DOHH2 (cell line): ENCODE data around the gene GREM2.

Experiments
- H3F3A ChIP-seq: fragments of 200-600 bp; sonication (generic), shearing (Covaris generic); 2 replicates; pipeline ENCODE4 v1.6.0; 2016; ENCODE audit warnings: antibody characterized with exemption, mild to moderate bottlenecking; ENCODE audit not compliant: control insufficient read depth, insufficient read depth
- H3K27ac ChIP-seq: fragments of 200-600 bp; sonication (generic); 2 replicates; pipeline ENCODE4 v1.5.1; 2014; ENCODE audit warnings: low read depth, mild to moderate bottlenecking, low read length, moderate library complexity
- H3K27me3 ChIP-seq: fragments of 200-600 bp; sonication (generic); 2 replicates; pipeline ENCODE4 v1.6.1; 2014; ENCODE audit warnings: mild to moderate bottlenecking, low read length, mixed read lengths; ENCODE audit not compliant: control insufficient read depth
- H3K36me3 ChIP-seq: fragments of 200-600 bp; sonication (generic); 2 replicates; pipeline ENCODE4 v1.6.1; 2014; ENCODE audit warnings: mild to moderate bottlenecking, low read length, moderate library complexity, mixed read lengths; ENCODE audit not compliant: control insufficient read depth
- H3K4me1 ChIP-seq: fragments of 200-600 bp; sonication (generic); 2 replicates; pipeline ENCODE4 v1.6.1; 2014; ENCODE audit warnings: mild to moderate bottlenecking, low read length, mixed read lengths; ENCODE audit not compliant: control insufficient read depth
- H3K4me2 ChIP-seq: fragments of 200-600 bp; sonication (generic); 2 replicates; pipeline ENCODE4 v1.6.0; 2014; ENCODE audit warnings: mild to moderate bottlenecking, low read length, moderate library complexity
- H3K4me3 ChIP-seq: fragments of 200-600 bp; sonication (generic); 2 replicates; pipeline ENCODE4 v1.5.1; 2014; ENCODE audit warnings: mild to moderate bottlenecking, low read length, mixed read lengths
- H3K79me2 ChIP-seq: fragments of 200-600 bp; sonication (generic); 2 replicates; pipeline ENCODE4 v1.6.1; 2014; ENCODE audit warnings: mild to moderate bottlenecking, low read length, mixed read lengths; ENCODE audit not compliant: control insufficient read depth
- H3K9me2 ChIP-seq: fragments of 200-600 bp; sonication (generic); replicated peaks from 2 replicates; pipeline ENCODE4 v1.6.1; 2014; ENCODE audit warnings: mild to moderate bottlenecking, low read length, mixed read lengths; ENCODE audit not compliant: control insufficient read depth
- H3K9me3 ChIP-seq: fragments of 200-600 bp; sonication (generic); 2 replicates; pipeline ENCODE4 v1.6.1; 2014; ENCODE audit warnings: antibody characterized with exemption, low read length, mixed read lengths; ENCODE audit not compliant: control insufficient read depth, insufficient read depth
- H4K20me1 ChIP-seq: fragments of 200-600 bp; sonication (generic); 2 replicates; pipeline ENCODE4 v1.6.0; 2014; ENCODE audit warnings: low read depth, mild to moderate bottlenecking, antibody characterized with exemption, low read length, moderate library complexity; ENCODE audit not compliant: control insufficient read depth, insufficient read depth
- EZH2phosphoT487 ChIP-seq: fragments of 200-600 bp; sonication (generic); IDR thresholded peaks from 2 replicates; pipeline ENCODE4 v1.6.1; 2017; ENCODE audit warnings: borderline replicate concordance, mild to moderate bottlenecking, antibody characterized with exemption, low read length, moderate library complexity, mixed read lengths
- TF ChIP-seq, protein P1 (sequence below): fragments of 200-600 bp; sonication (generic); IDR thresholded peaks from one replicate; pipeline ENCODE4 v1.5.1; 2014; ENCODE audit warnings: antibody characterized with exemption, mild to moderate bottlenecking, low read depth, low read length; ENCODE audit not compliant: poor library complexity, severe bottlenecking

Gene GREM2

DNA sequence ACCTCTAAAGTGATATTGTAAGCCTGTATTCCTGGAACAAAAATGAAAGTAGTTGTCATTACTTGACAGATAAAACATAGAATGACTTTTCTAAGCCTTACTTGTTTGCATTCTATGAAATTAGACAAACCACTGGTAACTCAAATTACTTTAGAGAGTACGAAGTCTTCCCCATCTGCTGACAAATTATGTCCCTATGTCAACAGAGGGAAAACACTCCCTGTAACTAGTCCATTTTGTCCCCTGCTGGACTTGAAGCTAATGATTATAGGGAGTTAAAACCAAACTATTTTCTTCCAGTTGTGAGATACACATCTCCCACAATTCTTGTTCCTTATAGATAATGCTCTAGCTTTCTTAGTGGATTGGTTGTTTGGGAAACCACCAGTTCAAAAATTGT is 39.6 kb downstream of the GREM2 start:
- Histone ChIP-seq H3K4me2 (no peak overlapping the region), H4K20me1 (no peaks in the 10 kb centered on the region), H3K4me1 (peaks cover 15% of the 10 kb centered on the region)

DNA sequence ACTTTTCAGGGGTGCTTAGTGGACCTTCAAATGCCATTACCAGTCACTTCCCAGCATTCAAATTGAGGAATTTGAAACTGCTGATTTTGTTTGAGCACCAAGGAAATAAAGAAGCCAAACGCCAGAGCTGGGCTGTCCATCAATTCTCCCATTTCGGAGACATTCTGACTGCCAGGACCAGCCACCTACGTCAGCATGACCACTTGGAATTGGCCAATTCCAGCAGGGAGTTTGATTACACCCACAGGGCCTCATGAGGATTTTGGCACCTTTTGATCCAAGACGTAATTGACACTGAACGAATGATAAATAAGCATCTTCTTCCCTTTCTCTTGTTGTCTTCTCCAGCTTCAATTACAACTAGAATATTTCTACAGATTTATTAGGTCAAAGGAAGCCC is 40.2 kb downstream of the GREM2 start:
- H3K4me2 ChIP-seq = no peak overlapping the region
- no peak for TF ChIP-seq EZH2phosphoT487
- TF ChIP-seq, protein P1, sequence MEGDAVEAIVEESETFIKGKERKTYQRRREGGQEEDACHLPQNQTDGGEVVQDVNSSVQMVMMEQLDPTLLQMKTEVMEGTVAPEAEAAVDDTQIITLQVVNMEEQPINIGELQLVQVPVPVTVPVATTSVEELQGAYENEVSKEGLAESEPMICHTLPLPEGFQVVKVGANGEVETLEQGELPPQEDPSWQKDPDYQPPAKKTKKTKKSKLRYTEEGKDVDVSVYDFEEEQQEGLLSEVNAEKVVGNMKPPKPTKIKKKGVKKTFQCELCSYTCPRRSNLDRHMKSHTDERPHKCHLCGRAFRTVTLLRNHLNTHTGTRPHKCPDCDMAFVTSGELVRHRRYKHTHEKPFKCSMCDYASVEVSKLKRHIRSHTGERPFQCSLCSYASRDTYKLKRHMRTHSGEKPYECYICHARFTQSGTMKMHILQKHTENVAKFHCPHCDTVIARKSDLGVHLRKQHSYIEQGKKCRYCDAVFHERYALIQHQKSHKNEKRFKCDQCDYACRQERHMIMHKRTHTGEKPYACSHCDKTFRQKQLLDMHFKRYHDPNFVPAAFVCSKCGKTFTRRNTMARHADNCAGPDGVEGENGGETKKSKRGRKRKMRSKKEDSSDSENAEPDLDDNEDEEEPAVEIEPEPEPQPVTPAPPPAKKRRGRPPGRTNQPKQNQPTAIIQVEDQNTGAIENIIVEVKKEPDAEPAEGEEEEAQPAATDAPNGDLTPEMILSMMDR = no peak
- H3F3A ChIP-seq = no peaks in the 10 kb centered on the region
- no peaks in the 10 kb centered on the region for H3K36me3 ChIP-seq
- no peaks in the 10 kb centered on the region for H3K27me3 ChIP-seq
- H3K4me3 ChIP-seq = no peak overlapping the region
- no peaks in the 10 kb centered on the region for H4K20me1 ChIP-seq
- no peaks in the 10 kb centered on the region for H3K79me2 ChIP-seq
- H3K9me3 ChIP-seq = no peaks in the 10 kb centered on the region
- H3K4me1 ChIP-seq = peaks cover 12% of the 10 kb centered on the region
- H3K9me2 ChIP-seq = no peaks in the 10 kb centered on the region
- no peak overlapping the region for H3K27ac ChIP-seq

More for the DNA sequence above, 39.6 kb downstream of the GREM2 start:
- H3K9me2 ChIP-seq = no peaks in the 10 kb centered on the region
- H3K79me2 ChIP-seq = no peaks in the 10 kb centered on the region
- H3K27me3 ChIP-seq = no peaks in the 10 kb centered on the region
- no peak overlapping the region for H3K27ac ChIP-seq
- no peak for TF ChIP-seq EZH2phosphoT487
- TF ChIP-seq, protein P1 = no peak
- H3K36me3 ChIP-seq = no peaks in the 10 kb centered on the region
- no peaks in the 10 kb centered on the region for H3F3A ChIP-seq
- H3K4me3 ChIP-seq = no peak overlapping the region
- no peaks in the 10 kb centered on the region for H3K9me3 ChIP-seq

DNA sequence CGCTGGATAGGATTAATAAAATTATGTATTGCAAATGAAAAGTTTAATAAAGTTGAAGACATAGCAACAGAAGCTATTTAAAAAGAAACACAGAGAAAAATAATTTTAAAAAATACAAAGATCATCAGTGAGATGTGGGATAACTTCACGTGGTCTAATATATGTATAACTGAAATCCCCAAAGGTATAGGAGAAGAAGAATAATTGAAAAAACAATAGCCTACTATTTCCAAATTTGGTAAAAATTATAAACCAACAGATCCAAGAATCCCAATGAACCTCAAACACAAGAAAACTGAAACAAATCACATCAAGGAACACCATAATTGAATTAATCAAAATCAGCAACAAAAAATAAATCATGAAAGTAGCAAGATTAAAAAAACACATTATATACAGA is 44.9 kb downstream of the GREM2 start:
- H4K20me1 ChIP-seq = no peaks in the 10 kb centered on the region
- H3K4me3 ChIP-seq = no peak overlapping the region
- H3K4me1 ChIP-seq = no peaks in the 10 kb centered on the region
- H3K4me2 ChIP-seq = no peak overlapping the region
- no peaks in the 10 kb centered on the region for H3K79me2 ChIP-seq
- no peaks in the 10 kb centered on the region for H3K9me2 ChIP-seq
- no peaks in the 10 kb centered on the region for H3F3A ChIP-seq
- H3K36me3 ChIP-seq = no peaks in the 10 kb centered on the region
- no peaks in the 10 kb centered on the region for H3K27me3 ChIP-seq
- no peak overlapping the region for H3K27ac ChIP-seq
- TF ChIP-seq, protein P1 = no peak
- TF ChIP-seq EZH2phosphoT487 = no peak
- no peaks in the 10 kb centered on the region for H3K9me3 ChIP-seq

DNA sequence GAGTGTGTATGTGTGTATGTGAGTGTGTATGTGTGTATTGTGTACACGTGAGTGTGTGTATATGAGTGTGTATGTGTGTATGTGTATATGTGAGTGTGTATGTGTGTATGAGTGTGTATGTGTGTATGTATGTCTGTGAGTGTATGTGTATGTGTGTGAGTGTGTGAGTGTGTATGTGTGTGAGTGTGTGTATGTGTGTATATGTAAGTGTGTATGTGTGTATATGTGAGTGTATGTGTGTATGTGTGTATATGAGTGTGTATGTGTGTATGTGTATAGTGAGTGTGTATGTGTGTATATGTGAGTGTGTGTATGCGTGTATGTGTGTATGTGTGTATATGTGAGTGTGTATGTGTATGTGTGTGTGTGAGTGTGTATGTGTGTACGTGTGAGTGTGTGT is 49.2 kb downstream of the GREM2 start:
- Histone ChIP-seq H3K4me3 (no peak overlapping the region), H3K9me2 (no peaks in the 10 kb centered on the region), H3K79me2 (no peaks in the 10 kb centered on the region), H3K27ac (no peak overlapping the region), H3K4me1 (no peaks in the 10 kb centered on the region), H4K20me1 (no peaks in the 10 kb centered on the region), H3F3A (no peaks in the 10 kb centered on the region), H3K36me3 (no peaks in the 10 kb centered on the region), H3K27me3 (no peaks in the 10 kb centered on the region), H3K9me3 (no peaks in the 10 kb centered on the region), H3K4me2 (no peak overlapping the region)
- no peak for TF ChIP-seq EZH2phosphoT487
- TF ChIP-seq, protein P1 = no peak
